Hypothalamus (tissue), 51 donors: ENCODE results near the gene KLHDC8B.
A peak's percentile ranks its signal among the peaks of the same experiment; 100 is the strongest.

ENCODE experiments used
- DNase-seq, 51 donors: peaks; one replicate each; lab custom pipeline; 2025; lab: John Stamatoyannopoulos, UW

The KLHDC8B gene

DNA sequence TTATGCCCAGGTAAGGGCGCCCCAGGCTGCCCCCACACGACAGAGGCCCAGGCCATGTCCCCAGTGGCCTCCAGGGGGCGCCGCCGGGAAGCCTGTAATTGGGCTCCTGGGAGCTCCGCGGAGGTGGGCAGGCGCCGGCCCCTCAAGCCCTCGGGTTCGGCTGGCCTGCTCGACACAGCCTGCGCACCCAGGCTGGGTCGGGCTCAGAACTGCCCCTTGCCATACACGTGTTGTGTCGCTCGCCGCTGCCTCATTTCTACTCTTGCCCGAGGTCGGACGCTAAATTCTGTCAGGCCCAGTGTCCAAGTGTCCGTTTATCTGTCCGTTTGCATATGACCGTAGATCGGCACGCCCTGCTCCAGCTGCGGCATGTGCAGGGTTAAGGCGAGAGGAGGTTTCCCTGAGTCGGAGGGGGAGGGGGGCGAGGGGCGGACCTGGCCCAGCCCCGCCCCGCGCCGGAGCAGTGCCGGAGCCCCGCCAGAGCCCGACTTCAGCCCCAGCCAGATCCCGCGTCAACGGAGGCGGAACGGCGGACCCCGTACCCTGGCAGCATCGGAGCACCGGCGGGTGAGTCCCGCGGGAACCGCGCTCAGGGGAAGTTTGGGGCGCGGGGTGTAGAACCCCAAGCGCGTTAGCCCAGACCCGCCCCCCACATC, at the start of gene KLHDC8B:
TSS of gene KLHDC8B (plus strand) at position 480 of the 656 bp plus-strand sequence. CDS start 1,172 bp downstream, outside the sequence.
- DNase-seq, result peak in 46 of 51 donors; percentile 13 to 88 (median 66)

- no peak for DNase-seq
Measured at GRCh38 chr3:49122022-49122421, 49.4 kb upstream of the KLHDC8B start.

DNA sequence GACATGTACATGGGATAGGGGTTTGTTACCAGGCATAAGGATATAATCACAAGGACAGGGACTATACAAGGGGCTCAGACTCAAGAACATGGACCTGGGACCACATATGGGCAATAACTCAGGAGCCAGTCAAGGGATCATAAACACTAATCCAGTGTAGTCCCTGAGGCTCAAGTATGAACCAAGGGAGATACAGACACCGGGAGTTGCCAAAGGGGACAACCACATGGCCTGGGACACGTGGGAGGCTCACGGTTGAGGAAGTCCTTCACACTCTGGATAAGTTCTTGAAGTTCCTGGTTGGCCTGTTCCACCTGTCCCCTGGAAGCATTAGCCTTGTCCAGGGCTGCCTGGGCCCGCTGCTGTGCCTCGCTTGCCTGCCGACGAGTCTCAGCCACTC, 48.9 kb upstream of the KLHDC8B start:
- DNase-seq, result no peak

GRCh38 chr3:49122886-49123545, 48.4 kb upstream of the KLHDC8B start:
- DNase-seq, result no peak

DNA sequence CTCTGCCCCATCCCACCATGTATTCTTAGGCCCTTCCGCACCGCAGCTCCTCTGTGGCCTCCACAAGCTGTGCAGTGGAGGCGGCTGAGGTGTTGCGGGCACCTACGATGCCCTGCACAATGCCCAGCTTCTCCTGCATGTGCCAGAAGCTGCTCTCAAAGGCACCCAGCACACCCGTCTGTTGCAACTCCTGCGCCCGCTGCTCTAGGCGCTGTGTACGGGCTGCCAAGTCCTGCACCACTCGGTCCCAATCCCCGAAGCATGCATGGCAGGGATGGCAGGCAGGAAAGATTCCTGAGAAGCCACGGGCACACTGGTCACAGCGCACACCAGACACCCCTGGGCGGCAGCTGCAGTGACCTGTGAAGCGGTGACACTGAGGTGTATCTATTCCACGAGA, 47.7 kb upstream of the KLHDC8B start:
- DNase-seq, result no peak

DNA sequence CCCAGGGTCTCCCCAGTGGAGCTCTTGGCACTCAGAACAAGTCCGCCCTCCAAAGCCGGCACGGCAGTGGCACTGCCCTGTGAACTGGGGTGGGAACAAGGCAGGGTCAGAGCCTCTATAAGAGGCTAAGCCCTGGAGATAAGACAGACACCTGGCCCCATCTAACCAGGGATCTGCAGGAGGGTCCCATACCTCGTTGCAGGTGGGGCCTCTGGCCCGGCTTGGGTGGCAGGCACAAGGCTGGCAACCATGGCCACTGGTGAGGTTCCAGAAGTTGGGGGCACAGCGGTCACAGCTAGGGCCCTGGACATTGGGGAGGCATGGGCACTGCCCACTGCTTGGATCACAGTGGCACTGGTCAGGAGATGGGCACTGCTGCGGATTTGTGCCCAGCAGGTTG, 47.2 kb upstream of the KLHDC8B start:
- no peak for DNase-seq

DNA sequence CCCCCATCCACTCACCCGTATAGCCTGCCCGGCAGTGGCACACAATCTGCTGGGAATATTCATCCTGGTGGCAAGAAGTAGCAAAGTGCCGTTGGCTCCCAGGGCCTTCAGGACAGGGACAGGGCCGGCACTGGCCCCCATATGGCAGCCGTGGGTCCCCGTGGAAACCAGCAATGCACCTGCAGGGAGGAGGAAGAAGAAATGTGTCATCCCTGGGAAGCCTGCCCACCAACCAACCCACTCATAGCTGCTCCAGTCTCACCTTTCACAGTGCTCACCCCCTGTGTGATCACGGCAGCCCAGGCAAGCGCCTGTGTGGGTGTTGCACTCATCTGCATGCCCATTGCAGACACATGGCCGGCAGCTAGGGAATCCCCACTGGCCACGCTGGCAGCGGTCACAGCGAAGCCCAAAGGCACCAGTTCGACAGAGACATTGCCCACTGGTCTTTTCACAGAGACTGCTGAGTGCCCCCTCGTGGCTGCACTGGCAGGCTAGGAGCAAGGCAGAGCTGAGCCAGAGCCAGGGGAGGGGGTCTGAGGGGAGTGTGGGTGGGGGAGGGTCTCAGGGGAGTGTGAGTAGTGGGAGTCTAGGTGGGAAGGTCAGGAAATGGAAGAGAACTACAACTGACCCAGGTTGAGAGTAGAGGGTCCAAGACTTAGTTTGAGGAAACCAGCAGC, 46.3 kb upstream of the KLHDC8B start:
- DNase-seq, result peak in 2 of 51 donors; percentile 20 to 48

DNA sequence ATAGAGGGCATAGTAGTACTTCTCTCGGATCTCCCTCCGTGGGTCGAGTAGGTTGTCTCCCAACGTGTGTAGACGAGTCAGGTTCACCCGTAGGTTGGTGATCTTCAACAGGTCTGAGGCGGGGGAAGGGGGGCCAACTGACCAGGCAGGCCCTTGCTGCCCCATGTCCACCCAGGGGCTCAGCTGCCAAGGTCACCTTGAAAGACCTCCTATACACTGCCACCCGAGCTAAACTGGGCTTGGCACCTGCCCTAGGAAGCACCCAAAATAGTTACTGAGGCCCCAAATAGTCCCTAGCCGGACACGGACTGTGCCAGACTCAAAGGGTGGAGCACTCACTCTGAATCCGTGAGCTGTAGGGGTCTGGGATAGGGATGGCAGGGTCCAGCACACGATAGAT, 40.4 kb upstream of the KLHDC8B start:
- DNase-seq, result no peak

DNA sequence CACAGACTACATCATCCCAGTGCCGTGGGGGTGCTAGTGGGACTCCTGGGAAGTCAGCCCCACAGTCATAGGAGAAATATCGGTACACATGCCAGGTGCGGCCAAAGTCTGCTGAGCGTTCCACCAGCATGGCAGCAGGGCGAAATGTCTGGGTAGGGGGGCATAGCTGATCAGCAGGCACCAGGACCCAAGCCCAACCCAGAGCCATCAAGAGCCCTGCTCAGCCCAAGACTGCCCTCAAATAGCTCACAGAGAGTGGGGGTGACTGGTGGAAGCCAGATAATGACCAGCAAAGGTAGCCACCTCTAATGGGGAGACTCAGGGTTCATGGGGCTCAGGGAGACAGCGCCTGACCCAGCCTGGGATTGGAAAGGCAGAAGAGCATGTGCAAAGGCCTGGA, 39.8 kb upstream of the KLHDC8B start:
- no peak for DNase-seq

GRCh38 chr3:49132073-49132436, 39.3 kb upstream of the KLHDC8B start:
- no peak for DNase-seq

DNA sequence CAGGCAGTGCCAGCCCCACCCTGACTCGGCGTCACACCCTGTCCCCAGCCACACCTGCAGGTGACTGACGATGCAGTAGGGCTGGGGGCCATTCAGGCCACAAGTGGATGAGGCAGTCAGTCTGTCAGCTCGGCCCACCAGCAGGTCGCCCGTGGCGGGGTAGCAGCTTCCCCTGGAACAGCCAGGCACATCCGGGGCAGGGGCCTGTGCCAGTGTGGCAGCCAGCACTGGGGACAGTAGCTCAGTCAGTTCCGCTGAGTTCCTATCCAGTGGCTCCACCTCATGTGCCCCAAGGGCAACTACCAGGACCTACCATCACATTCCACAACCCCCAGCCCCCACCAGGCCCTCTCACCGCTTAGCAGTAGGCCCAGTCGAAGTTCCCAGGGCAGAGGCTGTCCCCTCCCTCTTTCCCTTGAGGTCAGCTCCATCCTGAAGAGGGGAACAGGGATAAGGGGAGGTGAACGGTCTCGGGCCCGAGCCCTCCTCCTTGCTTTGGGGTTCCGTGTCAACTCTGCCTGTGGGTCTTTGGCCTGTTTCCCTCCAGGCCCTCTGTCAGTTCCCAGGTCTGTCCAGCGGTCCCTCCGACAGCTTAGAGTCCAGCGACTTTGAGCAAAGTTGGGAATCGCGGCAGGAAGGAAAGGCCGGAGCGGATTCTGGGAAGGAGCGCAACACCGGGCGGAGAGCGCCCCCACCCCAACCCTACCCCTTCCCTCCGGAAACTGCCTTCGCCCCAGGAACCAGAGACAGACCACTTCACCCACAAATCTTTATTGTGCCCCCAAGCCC, 38.8 kb upstream of the KLHDC8B start, which contains the start of gene LAMB2:
TSS of gene LAMB2 (minus strand) at position 614 of the 789 bp plus-strand sequence. CDS start at position 431, 183 bp downstream.
- DNase-seq, result peak in 48 of 51 donors; percentile 5 to 74 (median 50)

DNA sequence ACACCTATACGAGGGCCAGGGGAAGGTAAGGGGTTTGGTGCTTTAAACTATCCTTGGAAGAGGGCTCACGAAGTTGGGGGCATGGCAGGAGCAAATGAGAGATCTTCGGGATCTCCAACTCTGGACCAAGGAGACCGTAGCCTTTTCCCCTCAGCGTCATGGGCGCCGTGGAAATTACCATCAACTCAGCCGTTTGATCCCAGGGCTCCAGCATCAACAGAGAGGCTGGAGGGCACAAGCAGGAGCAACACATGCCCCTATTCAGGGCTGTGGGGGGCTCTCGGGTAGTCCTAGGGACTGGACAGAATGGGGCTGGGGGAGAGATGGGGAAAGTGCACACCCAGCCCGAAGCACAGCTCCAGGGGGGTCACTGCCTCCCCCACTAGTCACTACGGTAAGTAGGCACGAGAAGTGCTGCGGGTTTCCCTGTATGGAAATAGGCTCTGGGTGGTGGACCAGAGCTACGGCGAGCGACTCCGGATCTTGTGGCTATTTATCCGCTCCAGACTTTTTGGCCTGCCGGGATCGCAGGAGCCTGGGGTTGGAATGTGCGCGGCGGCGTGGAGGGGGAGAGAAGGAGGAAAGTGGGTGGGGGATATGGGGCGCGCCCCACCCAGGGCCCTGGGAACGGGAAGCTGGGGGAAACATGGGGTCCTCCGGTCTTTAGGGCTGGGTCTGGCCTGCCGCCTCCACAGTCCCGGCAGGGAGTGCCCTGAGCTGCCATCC, 38.0 kb upstream of the KLHDC8B start:
- DNase-seq, result peak in 50 of 51 donors; percentile 18 to 82 (median 61)

DNA sequence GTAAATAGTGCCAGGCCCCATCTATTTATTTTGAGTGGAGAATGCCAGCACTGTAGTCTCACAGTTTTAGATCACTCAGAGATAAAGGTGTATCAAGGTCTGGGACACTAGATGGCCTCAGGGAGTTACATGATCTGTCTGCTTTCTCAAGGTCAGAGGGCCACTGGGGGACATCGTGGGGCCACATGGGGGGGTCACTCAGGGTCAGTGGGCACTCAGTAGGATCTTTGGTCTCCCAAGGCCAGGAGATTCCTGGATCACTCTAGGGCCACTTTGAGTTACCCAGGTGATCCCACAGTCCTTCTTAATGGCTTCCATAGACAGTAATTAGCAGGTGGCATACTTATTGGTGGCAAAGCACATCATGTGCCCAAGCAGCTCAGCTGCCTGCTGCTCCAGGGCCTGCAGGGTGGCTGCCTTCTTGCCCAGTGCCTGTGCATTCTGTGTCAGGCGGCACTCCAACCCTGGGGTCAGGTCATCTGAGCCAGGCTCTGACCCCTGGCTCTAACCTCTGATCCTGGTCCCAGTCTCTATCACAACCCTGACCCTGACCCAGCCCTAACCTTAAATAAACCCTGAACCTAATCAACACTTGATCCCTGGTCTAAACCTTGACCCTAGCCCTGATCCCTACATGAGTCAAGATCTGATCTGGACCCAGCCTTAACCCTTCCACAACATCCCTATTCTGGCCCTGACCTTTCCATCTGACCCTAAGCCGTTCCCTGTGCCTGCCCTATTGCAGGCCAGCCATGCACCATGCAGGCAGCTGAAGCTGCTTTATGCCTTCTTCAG, 36.7 kb upstream of the KLHDC8B start:
- no peak for DNase-seq

GRCh38 chr3:49135499-49135898, 35.9 kb upstream of the KLHDC8B start:
- DNase-seq, result no peak

DNA sequence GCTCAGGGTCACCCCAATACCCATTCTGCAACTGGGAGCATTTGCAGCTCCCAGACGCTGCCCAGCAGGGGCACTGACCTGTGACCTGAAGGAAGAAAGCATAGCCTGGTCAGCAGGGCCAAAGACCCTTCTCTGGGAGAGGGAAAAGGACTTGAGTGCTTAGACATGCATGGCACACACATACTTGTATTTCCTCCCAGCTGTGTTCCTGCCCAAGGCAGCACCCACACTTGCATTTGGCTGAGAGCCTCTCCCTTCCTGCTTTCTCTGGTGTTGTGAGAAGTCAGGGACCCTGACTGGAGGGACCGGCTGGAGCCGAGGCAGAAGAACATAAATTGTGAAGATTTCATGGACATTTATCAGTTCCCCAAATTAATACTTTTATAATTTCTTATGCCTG, 31.3 kb upstream of the KLHDC8B start:
- no peak for DNase-seq

- no peak for DNase-seq
Measured at GRCh38 chr3:49148159-49148558, 23.2 kb upstream of the KLHDC8B start.

DNA sequence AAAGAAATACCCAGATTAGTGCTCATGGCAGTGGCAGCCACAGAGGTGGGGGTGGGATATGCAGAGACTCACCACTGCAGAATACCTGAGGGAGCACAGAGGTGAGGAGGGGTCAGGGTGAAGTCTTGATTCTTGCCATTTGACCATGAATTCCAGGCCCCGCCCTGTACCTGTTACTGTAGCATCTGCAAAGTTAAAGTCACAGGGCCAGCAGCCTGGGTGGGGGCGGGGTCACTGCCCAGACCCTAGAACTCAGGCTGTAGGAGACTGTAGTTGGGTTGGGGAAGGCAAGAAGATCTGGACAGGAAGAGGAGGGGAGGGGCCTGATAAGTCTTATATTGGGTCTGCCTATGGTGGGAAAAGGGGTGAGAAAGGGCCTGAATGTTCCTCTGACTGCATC, 19.8 kb upstream of the KLHDC8B start:
- DNase-seq, result no peak

DNA sequence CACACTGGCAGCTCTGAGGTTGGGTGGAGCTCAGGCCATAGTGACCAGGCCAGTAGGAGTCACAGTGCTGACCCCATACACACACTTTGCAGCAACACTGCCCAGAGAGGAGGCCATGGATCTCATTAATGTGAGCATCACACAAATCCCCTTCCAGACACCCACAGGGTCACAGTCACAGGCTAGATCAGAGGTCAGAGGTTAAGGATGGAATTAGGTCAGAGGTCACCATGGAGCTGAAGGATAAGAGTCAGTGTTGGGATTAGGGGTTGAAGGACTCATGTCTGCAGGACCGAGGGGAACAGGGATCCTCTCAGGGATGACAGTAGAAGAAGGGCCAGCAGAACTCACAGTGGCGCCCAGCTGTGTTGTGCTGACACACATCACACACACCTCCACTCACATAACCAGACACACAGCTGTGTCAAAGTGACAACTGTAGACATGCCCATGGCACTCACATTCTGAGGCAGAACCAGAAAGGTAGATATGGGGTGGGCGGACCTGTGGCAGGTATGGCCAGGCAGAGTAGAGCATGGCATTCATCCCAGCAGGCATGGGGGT, 18.0 kb upstream of the KLHDC8B start:
- DNase-seq, result no peak

DNA sequence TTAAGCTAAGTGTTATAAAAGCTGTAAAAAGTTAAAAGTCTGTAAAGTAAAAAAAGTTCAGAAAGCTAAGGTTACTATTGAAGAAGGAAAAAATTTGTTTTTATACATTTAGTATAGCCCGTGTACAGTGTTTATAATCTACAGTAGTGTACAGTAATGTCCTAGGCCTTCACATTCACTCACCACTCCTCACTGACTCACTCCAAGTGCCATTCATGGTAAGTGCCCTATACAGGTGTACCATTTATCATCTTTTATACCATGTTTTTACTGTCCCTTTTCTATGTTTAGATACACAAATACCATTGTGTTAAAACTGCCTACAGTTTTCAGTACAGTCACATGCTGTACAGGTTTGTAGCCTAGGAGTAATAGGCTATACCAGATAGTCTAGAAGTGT, 14.1 kb upstream of the KLHDC8B start:
- no peak for DNase-seq
